ENCODE results near the gene CAMSAP2.

CAMSAP2 gene

DNA sequence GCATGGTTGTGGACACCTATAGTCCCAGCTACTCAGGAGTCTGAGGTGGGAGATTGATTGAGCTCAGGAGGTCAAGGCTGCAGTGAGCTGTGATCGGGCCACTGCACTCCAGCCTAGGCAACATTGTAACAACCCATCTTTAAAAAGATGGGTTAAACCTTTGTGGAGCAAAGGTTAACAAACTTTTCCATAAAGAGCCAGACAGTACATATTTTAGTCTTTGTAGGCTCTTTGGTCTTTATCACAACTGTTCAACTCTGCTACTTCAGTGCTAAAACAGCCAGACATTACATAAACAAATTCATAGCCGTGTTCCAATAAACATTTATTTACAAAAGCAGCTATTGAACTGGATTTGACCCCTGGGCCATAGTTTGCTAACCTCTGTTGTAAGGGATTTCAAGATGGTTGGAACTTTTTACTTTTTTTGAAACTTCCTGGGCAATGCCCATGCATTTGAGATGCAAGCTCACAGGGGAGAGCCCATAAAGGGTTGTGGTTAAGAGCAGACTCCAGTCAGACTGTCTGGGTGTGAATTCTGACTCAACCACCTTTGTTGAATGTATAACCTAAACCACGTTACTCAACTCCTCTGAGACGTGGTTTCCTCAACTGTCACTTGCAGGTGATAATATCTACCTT, 166.8 kb downstream of the CAMSAP2 start:
- Histone ChIP-seq H3K9me3 (no peaks in the 10 kb centered on the region), H3K4me1 (ENCODE audit: control insufficient read depth in 1 of 2, insufficient read depth in 1 of 2, low read depth in 1 of 2, low read length in 1 of 2) (peaks cover 58% of the 10 kb centered on the region in 2 experiments), H3K27ac (peak overlapping the region; percentile 68), H3K4me3 (ENCODE audit: low read depth in 1 of 2, low read length in 1 of 2) (no peak overlapping the region), H3K27me3 (no peaks in the 10 kb centered on the region), H3K36me3 (no peaks in the 10 kb centered on the region)
- no peak for TF ChIP-seq CTCF (IDR thresholded peaks at IDR 0.05)

GRCh38 chr1:200906491-200906890, 167.8 kb downstream of the CAMSAP2 start:
- H3K4me1 ChIP-seq (ENCODE audit: control insufficient read depth in 1 of 2, insufficient read depth in 1 of 2, low read depth in 1 of 2, low read length in 1 of 2), result peaks cover 58% of the 10 kb centered on the region in 2 experiments
- H3K9me3 ChIP-seq, result no peaks in the 10 kb centered on the region
- no peaks in the 10 kb centered on the region for H3K27me3 ChIP-seq
- H3K27ac ChIP-seq, result peak overlapping the region; percentile 74
- H3K4me3 ChIP-seq (ENCODE audit: low read depth in 1 of 2, low read length in 1 of 2), result no peak overlapping the region
- no peak for TF ChIP-seq CTCF (IDR thresholded peaks at IDR 0.05)
- peaks cover 4% of the 10 kb centered on the region for H3K36me3 ChIP-seq

DNA sequence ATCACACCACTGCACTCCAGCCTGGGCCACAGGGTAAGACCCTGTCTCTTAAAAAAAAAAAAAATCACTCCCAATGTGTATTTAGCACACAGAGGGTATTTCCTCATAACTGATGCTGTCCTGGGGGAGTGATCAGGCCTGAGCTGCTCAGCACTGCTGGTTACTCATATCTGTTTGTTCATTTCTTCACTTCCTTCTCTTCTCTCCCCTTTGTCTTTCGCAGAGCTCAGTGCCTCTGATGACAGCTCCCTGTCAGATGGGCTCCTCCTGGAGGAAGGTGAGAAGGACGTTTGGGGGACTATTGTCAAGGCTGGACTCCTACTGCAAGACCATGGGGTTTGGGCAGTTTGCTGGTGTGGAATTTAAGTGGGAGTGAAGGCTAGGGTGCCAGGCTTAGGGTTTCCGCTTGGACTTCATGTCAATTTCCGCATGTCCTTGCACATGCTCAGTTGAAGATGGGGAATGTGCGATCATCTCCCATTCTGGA, 169.0 kb downstream of the CAMSAP2 start:
- H3K4me3 ChIP-seq (ENCODE audit: low read depth in 1 of 2, low read length in 1 of 2), result peak overlapping the region in 1 of 2 experiments; percentile 21
- H3K9me3 ChIP-seq, result no peaks in the 10 kb centered on the region
- peak overlapping the region; percentile 74 for H3K27ac ChIP-seq
- peaks cover 5% of the 10 kb centered on the region for H3K36me3 ChIP-seq
- H3K4me1 ChIP-seq (ENCODE audit: control insufficient read depth in 1 of 2, insufficient read depth in 1 of 2, low read depth in 1 of 2, low read length in 1 of 2), result peaks cover 54 to 58% of the 10 kb centered on the region in 2 experiments
- TF ChIP-seq CTCF (IDR thresholded peaks at IDR 0.05), result no peak
- no peaks in the 10 kb centered on the region for H3K27me3 ChIP-seq

DNA sequence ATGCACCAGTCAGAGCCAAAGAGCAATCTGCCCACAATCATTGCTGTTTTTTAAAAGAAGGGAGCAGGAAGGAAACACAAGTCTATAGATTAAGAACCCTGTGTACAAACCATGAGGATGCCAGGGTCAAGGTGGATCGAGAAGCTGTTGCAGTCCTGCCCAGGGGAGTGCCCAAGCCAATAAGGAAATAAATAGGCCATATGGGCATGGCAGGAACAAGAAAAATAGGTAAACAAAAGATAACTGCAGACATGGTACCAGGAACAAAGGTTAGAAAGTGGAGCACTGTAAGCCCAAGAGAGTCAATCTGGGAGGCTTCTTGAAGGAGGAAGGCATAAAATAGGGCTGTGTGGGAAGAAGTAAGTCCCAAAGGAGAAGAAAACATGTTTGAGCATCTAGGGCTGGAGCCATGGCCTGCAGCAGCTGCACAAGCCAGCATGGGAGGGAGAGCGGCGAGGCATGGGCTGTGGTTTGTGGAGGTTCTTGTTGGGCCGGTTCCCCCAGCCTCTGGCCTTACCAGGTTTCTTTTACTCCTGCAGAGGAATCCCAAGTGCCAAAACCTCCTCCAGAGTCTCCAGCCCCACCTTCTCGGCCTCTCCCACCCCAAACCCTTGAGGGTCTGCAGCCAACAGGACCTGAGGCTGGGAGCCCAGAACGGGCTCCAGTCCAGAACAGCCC, 169.6 kb downstream of the CAMSAP2 start:
- peaks cover 47 to 52% of the 10 kb centered on the region in 2 experiments for H3K4me1 ChIP-seq (ENCODE audit: control insufficient read depth in 1 of 2, insufficient read depth in 1 of 2, low read depth in 1 of 2, low read length in 1 of 2)
- no peaks in the 10 kb centered on the region for H3K9me3 ChIP-seq
- TF ChIP-seq CTCF (IDR thresholded peaks at IDR 0.05), result no peak
- no peaks in the 10 kb centered on the region for H3K27me3 ChIP-seq
- peak overlapping the region; percentile 74 for H3K27ac ChIP-seq
- peak overlapping the region in 1 of 2 experiments; percentile 21 for H3K4me3 ChIP-seq (ENCODE audit: low read depth in 1 of 2, low read length in 1 of 2)
- peaks cover 5% of the 10 kb centered on the region for H3K36me3 ChIP-seq

DNA sequence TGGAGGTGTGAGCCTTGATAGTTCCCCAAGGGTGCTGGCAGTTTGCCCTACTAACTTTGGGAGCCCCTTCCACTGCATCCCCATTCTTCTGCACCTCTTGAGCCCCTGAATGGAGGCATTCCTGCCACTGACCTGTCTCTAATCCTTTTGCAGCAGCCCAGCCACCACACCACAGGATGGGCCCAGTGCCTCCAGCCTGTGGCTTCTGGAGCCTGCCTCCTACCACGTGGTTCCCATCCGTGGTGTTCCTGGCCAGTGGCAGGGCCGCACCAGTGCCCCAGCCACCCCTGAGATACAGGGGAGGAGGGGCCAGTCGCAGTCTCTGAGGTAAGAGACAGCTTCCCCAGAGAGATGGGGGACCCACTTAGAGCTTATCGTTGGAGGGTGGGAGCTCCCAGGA, 170.4 kb downstream of the CAMSAP2 start:
- TF ChIP-seq CTCF (IDR thresholded peaks at IDR 0.05), result no peak
- Histone ChIP-seq H3K4me3 (ENCODE audit: low read depth in 1 of 2, low read length in 1 of 2) (no peak overlapping the region), H3K27me3 (no peaks in the 10 kb centered on the region), H3K4me1 (ENCODE audit: control insufficient read depth in 1 of 2, insufficient read depth in 1 of 2, low read depth in 1 of 2, low read length in 1 of 2) (peaks cover 41 to 45% of the 10 kb centered on the region in 2 experiments), H3K27ac (no peak overlapping the region), H3K9me3 (no peaks in the 10 kb centered on the region), H3K36me3 (peaks cover 5% of the 10 kb centered on the region)

All from neutrophil (primary cell).